K562 treated with DMSO at 1 percent for 48 hours (cell line): ENCODE data around the gene STARD13. TPM values are rescaled to one million over a fixed set of nuclear protein-coding genes. Genes with fewer than 3 reads are reported as not detected.

Experiments used
- total RNA-seq: library from RNA; unstranded; fragments of 300-600 nt; gene quantifications from 2 replicates; pipeline ENCODE4 v1.2.3, GENCODE V29; 2022; ENCODE audit warnings: low replicate concordance; ENCODE audit errors: extremely low read depth

STARD13 gene
- total RNA-seq: not detected in 2 replicates

GRCh38 chr13:33285420-33286124, at the start of gene STARD13:
STARD13 (minus strand) TSS chr13:33285755; CDS start chr13:33285638, 117 bp downstream.

